DND-41 (cell line): ENCODE results near the gene AKAIN1.

ENCODE experiments used
- EZH2 ChIP-seq: IDR thresholded peaks from 3 replicates; pipeline ENCODE4 v1.6.1; 2012; ENCODE audit warnings: borderline replicate concordance, low read depth, mild to moderate bottlenecking, moderate library complexity, low read length, inconsistent platforms; ENCODE audit not compliant: severe bottlenecking
- TF ChIP-seq, protein P1 (sequence below): IDR thresholded peaks from 2 replicates; pipeline ENCODE4 v1.5.1; 2012; ENCODE audit warnings: borderline replicate concordance, low read length, moderate library complexity, mild to moderate bottlenecking; ENCODE audit not compliant: poor library complexity, severe bottlenecking; ENCODE audit errors: extremely low read depth

DNA sequence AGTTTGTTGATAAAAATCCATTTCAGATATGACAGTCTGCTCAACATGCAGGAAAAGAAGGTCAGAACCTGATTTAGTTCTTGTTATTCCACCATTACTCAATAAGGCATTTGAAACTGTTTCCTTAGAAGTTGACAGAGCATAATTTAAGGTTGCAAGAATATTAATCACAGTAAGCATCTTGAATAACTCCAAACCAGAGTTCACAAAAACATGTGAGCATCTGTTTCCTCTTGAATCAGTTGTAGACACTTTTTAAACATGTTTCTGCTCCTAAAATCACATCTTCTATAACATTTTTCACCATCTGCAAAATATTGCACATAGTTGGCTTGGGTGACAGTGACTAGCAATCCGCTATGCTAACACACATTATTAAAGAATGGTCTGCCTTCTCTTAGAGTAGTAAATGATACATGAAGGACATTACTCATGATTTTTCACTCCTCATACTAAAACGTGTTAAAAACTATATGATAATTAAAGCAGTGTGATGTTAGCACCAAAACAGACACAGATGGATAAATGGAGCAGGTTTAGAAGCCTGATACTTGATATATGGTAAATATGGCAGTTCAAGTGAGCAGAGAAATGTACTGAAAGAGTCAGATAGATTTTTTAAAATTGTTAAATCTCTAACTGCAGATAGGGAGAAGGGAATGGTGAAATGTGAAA is 30.3 kb downstream of the AKAIN1 start:
- TF ChIP-seq, protein P1, sequence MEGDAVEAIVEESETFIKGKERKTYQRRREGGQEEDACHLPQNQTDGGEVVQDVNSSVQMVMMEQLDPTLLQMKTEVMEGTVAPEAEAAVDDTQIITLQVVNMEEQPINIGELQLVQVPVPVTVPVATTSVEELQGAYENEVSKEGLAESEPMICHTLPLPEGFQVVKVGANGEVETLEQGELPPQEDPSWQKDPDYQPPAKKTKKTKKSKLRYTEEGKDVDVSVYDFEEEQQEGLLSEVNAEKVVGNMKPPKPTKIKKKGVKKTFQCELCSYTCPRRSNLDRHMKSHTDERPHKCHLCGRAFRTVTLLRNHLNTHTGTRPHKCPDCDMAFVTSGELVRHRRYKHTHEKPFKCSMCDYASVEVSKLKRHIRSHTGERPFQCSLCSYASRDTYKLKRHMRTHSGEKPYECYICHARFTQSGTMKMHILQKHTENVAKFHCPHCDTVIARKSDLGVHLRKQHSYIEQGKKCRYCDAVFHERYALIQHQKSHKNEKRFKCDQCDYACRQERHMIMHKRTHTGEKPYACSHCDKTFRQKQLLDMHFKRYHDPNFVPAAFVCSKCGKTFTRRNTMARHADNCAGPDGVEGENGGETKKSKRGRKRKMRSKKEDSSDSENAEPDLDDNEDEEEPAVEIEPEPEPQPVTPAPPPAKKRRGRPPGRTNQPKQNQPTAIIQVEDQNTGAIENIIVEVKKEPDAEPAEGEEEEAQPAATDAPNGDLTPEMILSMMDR: no peak
- TF ChIP-seq EZH2: no peak
